GM12878 (cell line): ENCODE measurements around the gene RASL11A. TPM values are rescaled to one million over a fixed set of nuclear protein-coding genes. Genes with fewer than 3 reads are reported as not detected.

ENCODE experiments used
- BCLAF1 ChIP-seq: fragments of 450-650 bp; IDR thresholded peaks from 2 replicates; pipeline ENCODE4 v1.6.1; 2017; ENCODE audit warnings: antibody characterized with exemption, mild to moderate bottlenecking, moderate library complexity
- CBFB ChIP-seq: IDR thresholded peaks from 2 replicates; pipeline ENCODE4 v1.6.1; 2016; ENCODE audit warnings: antibody characterized with exemption, low read depth
- CHD4 ChIP-seq: fragments of 200-600 bp; sonication (generic); IDR thresholded peaks from 2 replicates; pipeline ENCODE4 v1.6.1; 2016; ENCODE audit warnings: mild to moderate bottlenecking
- EED ChIP-seq: sonication (generic); IDR thresholded peaks from 2 replicates; pipeline ENCODE4 v1.6.1; 2016; ENCODE audit warnings: antibody characterized with exemption, low read depth
- FOXM1 ChIP-seq: IDR thresholded peaks from 2 replicates; pipeline ENCODE4 v1.6.1; 2012; ENCODE audit warnings: low read depth, mild to moderate bottlenecking, inconsistent platforms, low read length, moderate library complexity
- IRF3 ChIP-seq: fragments of 450-650 bp; IDR thresholded peaks from 2 replicates; pipeline ENCODE4 v1.6.1; 2014; ENCODE audit warnings: mild to moderate bottlenecking
- MTA3 ChIP-seq: IDR thresholded peaks from 2 replicates; pipeline ENCODE4 v1.6.1; 2012; ENCODE audit warnings: low read length, inconsistent platforms, borderline replicate concordance
- MXI1 ChIP-seq: fragments of 150-350 bp; IDR thresholded peaks from 2 replicates; pipeline ENCODE4 v1.6.1; 2011; ENCODE audit warnings: low read depth, mild to moderate bottlenecking, inconsistent platforms, low read length, improper control_type of control experiment
- NR2F1 ChIP-seq: fragments of 450-650 bp; conservative IDR thresholded peaks from 2 replicates; pipeline ENCODE4 v1.6.1; 2017; ENCODE audit warnings: mild to moderate bottlenecking
- SREBF1 ChIP-seq: IDR thresholded peaks from 2 replicates; pipeline ENCODE4 v1.6.1; 2012; ENCODE audit warnings: mild to moderate bottlenecking, low read length
- ZBTB11 ChIP-seq: fragments of 450-650 bp; formaldehyde crosslinking; IDR thresholded peaks from 2 replicates; pipeline ENCODE4 v1.5.0; 2022; ENCODE audit warnings: mild to moderate bottlenecking, missing genetic modification characterization
- ZBTB4 ChIP-seq: fragments of 450-650 bp; formaldehyde crosslinking; IDR thresholded peaks from 2 replicates; pipeline ENCODE4 v1.4.0; 2022; ENCODE audit warnings: mild to moderate bottlenecking, moderate library complexity
- ZBTB40 ChIP-seq: fragments of 450-650 bp; IDR thresholded peaks from 2 replicates; pipeline ENCODE4 v1.6.1; 2016; ENCODE audit warnings: mild to moderate bottlenecking, moderate library complexity, borderline replicate concordance
- polyA plus RNA-seq, 11 experiments: library from polyadenylated mRNA; depleted of rRNA in 4 of 11; unstranded in 6 of 11; stranded (reverse) in 5 of 11; fragments of >200 nt; fragmentation: Nextera tagmentation in 4 of 11; fragmentation: Illumina TruSeq in 1 of 11; extraction: Ambion mirVana in 4 of 11; extraction: Trizol in 1 of 11; gene quantifications; 1 replicate in 1 of 11; 2 replicates in 10 of 11; pipeline versions ENCODE4 v1.2.1 to v1.2.3, GENCODE V29; 2011 to 2016; ENCODE audit warnings: inconsistent platforms in 2 of 11, missing spikeins in 2 of 11, low read depth in 1 of 11
- total RNA-seq, 4 experiments: library from RNA; depleted of rRNA in 3 of 4; stranded (reverse); fragments of >200 nt in 3 of 4; fragmentation: Illumina TruSeq in 1 of 4; extraction: Trizol in 1 of 4; gene quantifications; 2 replicates each; pipeline versions ENCODE4 v1.2.1 to v1.2.3, GENCODE V29; 2013 to 2021

The RASL11A gene
- total and polyA plus RNA-seq, 10 of the 15 experiments (the other 5 are each of a cell fraction or from before 2014, with no cell fraction given), result 0.04 to 1.3 (median 0.41) TPM; not detected in 1

GRCh38 chr13:27251166-27252091 lies 19.2 kb upstream of the RASL11A start, which contains the start of gene RPL21 (continued):
- TF ChIP-seq ZBTB4 (CRISPR knock-in tag) (no peak), BCLAF1 (no peak), MXI1 (peak; percentile 72; the same call in 1 of the 2 replicates), EED (peak; percentile 72), NR2F1 (peak; percentile 58; the same call in 1 of the 2 replicates), CHD4 (no peak), IRF3 (0 out of 2 replicates have a peak, but pooled peaks have one; percentile 16), CBFB (peak; percentile 96), ZBTB40 (peak; percentile 72; the same call in 1 of the 2 replicates), MTA3 (no peak), FOXM1 (no peak; the same call in none of the 2 replicates), ZBTB11 (no peak), SREBF1 (peak; percentile 51; the same call in 1 of the 2 replicates)
